SK-N-SH (cell line): ENCODE results near the gene SPATA6. TPM values are rescaled to one million over a fixed set of nuclear protein-coding genes. Genes with fewer than 3 reads are reported as not detected.
A peak's percentile ranks its signal among the peaks of the same experiment; 100 is the strongest.

ENCODE experiments used
- CTCF ChIA-PET: fragments of 300-600, 350-600 bp; formaldehyde crosslinking; extraction: SDS; loops from one replicate; lab custom pipeline; 2021; lab: Yijun Ruan, JAX
- POLR2A ChIA-PET: fragments of 350-600 bp; sonication (Branson Sonifier 250); formaldehyde crosslinking; extraction: SDS; loops from one replicate; lab custom pipeline; 2020; ENCODE audit warnings: antibody characterized with exemption, inconsistent platforms; lab: Yijun Ruan, JAX
- DNase-seq: peaks from one replicate; pipeline ENCODE4 v3.0.0; 2012
- H2AFZ ChIP-seq: fragments of 200-600 bp; sonication (generic); 2 replicates; pipeline ENCODE4 v1.8.1; 2016; ENCODE audit warnings: antibody characterized with exemption, mild to moderate bottlenecking, low read depth
- H3F3A ChIP-seq: fragments of 200-600 bp; sonication (generic); replicated peaks from 2 replicates; pipeline ENCODE3; 2016; ENCODE audit warnings: antibody characterized with exemption, mild to moderate bottlenecking; ENCODE audit not compliant: insufficient read depth
- H3K27ac ChIP-seq, 2 experiments: fragments of 200-500 bp in 1 of 2; fragments of 200-600 bp in 1 of 2; sonication (Bioruptor generic) in 1 of 2; sonication (generic), shearing (Covaris generic) in 1 of 2; 2 replicates each; pipeline versions ENCODE4 v1.5.1 to v1.6.1; 2014 to 2016; ENCODE audit warnings: low read depth in 2 of 2, inconsistent platforms in 1 of 2, low read length in 1 of 2, mild to moderate bottlenecking in 1 of 2, mixed read lengths in 1 of 2
- H3K27me3 ChIP-seq: fragments of 200-600 bp; sonication (generic), shearing (Covaris generic); 2 replicates; pipeline ENCODE4 v1.6.1; 2016; ENCODE audit warnings: mixed run types; ENCODE audit not compliant: insufficient read depth
- H3K36me3 ChIP-seq, 2 experiments: fragments of 200-500 bp in 1 of 2; fragments of 200-600 bp in 1 of 2; sonication (Bioruptor generic) in 1 of 2; sonication (generic) in 1 of 2; replicated peaks in 1 of 2; 2 replicates each; pipeline versions ENCODE3 to v1.5.1; 2014 to 2016; ENCODE audit warnings: low read length in 1 of 2, mild to moderate bottlenecking in 1 of 2; ENCODE audit not compliant: insufficient read depth in 2 of 2, control insufficient read depth in 1 of 2
- H3K4me1 ChIP-seq, 2 experiments: fragments of 200-500 bp in 1 of 2; fragments of 200-600 bp in 1 of 2; sonication (Bioruptor generic) in 1 of 2; sonication (generic), shearing (Covaris generic) in 1 of 2; 2 replicates each; pipeline versions ENCODE4 v1.5.1 to v1.6.1; 2014 to 2016; ENCODE audit warnings: low read depth in 1 of 2, low read length in 1 of 2, mixed run types in 1 of 2; ENCODE audit not compliant: insufficient read depth in 2 of 2, control insufficient read depth in 1 of 2
- H3K4me2 ChIP-seq: fragments of 200-600 bp; sonication (generic), shearing (Covaris generic); 2 replicates; pipeline ENCODE4 v1.6.1; 2017; ENCODE audit warnings: mixed run types
- H3K4me3 ChIP-seq, 2 experiments: fragments of 200-500 bp in 1 of 2; fragments of 200-600 bp in 1 of 2; sonication (Bioruptor generic) in 1 of 2; sonication (generic), shearing (Covaris generic) in 1 of 2; 2 replicates each; pipeline versions ENCODE4 v1.5.1 to v1.8.1; 2014 to 2016; ENCODE audit warnings: low read depth in 2 of 2, inconsistent platforms in 1 of 2, low read length in 1 of 2, mild to moderate bottlenecking in 1 of 2, mixed read lengths in 1 of 2, moderate library complexity in 1 of 2
- H3K79me2 ChIP-seq: fragments of 200-600 bp; sonication (generic); 2 replicates; pipeline ENCODE4 v1.8.1; 2017; ENCODE audit warnings: mild to moderate bottlenecking; ENCODE audit not compliant: insufficient read depth
- H3K9ac ChIP-seq: fragments of 200-600 bp; sonication (generic); 2 replicates; pipeline ENCODE4 v1.6.1; 2017; ENCODE audit warnings: mixed run types
- H3K9me2 ChIP-seq: fragments of 200-600 bp; sonication (generic); 2 replicates; pipeline ENCODE4 v1.6.1; 2017; ENCODE audit warnings: mixed run types
- H3K9me3 ChIP-seq: fragments of 200-600 bp; sonication (generic); 2 replicates; pipeline ENCODE4 v1.6.1; 2017; ENCODE audit warnings: mixed run types, mild to moderate bottlenecking, moderate library complexity
- H4K20me1 ChIP-seq: fragments of 200-600 bp; sonication (generic); 2 replicates; pipeline ENCODE4 v1.6.1; 2017; ENCODE audit warnings: mild to moderate bottlenecking, mixed run types; ENCODE audit not compliant: insufficient read depth
- CTCF ChIP-seq: fragments of 200-600 bp; sonication (generic); IDR thresholded peaks from 2 replicates; pipeline ENCODE4 v1.6.1; 2017; ENCODE audit warnings: antibody characterized with exemption, mild to moderate bottlenecking, moderate library complexity
- ELF1 ChIP-seq: IDR thresholded peaks from 2 replicates; pipeline ENCODE4 v1.4.0; 2012
- GABPA ChIP-seq: IDR thresholded peaks from 2 replicates; pipeline ENCODE4 v1.4.0; 2012; ENCODE audit warnings: low read depth, mild to moderate bottlenecking
- GATA2 ChIP-seq: sonication (generic); formaldehyde crosslinking; IDR thresholded peaks from 2 replicates; pipeline ENCODE4 v1.5.0; 2020; ENCODE audit warnings: mild to moderate bottlenecking, missing genetic modification reagents
- JUND ChIP-seq: IDR thresholded peaks from 2 replicates; pipeline ENCODE4 v1.4.0; 2012
- RAD21 ChIP-seq: IDR thresholded peaks from 2 replicates; pipeline ENCODE4 v1.6.1; 2012; ENCODE audit warnings: mild to moderate bottlenecking, low read length
- RFX5 ChIP-seq: IDR thresholded peaks from 2 replicates; pipeline ENCODE4 v1.6.1; 2012; ENCODE audit warnings: mild to moderate bottlenecking, improper control_type of control experiment, low read length
- RXRA ChIP-seq: IDR thresholded peaks from 2 replicates; pipeline ENCODE4 v1.4.0; 2012; ENCODE audit warnings: low read depth, mild to moderate bottlenecking, borderline replicate concordance
- SMC3 ChIP-seq: IDR thresholded peaks from 2 replicates; pipeline ENCODE4 v1.6.1; 2012; ENCODE audit warnings: low read depth, low read length, improper control_type of control experiment
- WGBS: methylation state at CpG from one replicate; pipeline ENCODE4 v1.1.6; 2017; ENCODE audit warnings: low lambda C conversion rate; 5-methylcytosine and 5-hydroxymethylcytosine counted together
- polyA plus RNA-seq, 3 experiments: library from polyadenylated mRNA; depleted of rRNA; stranded (reverse); fragments of >200 nt; gene quantifications; 2 replicates each; pipeline ENCODE4 v1.2.3, GENCODE V29; 2012
- TF ChIP-seq, protein P1 (sequence below): IDR thresholded peaks from 2 replicates; pipeline ENCODE4 v1.4.0; 2012; ENCODE audit warnings: low read depth

SPATA6 gene
- polyA plus RNA-seq, 1 of the 3 experiments (the other 2 are of a cell fraction): 2.4 TPM

- no peaks in the 10 kb centered on the region for H3K79me2 ChIP-seq
- H2AFZ ChIP-seq: no peak overlapping the region
- no peak overlapping the region for H3K9ac ChIP-seq
- no peaks in the 10 kb centered on the region for H3K36me3 ChIP-seq
- no peaks in the 10 kb centered on the region for H3K9me3 ChIP-seq
- WGBS: 36% methylated on average over 15 of the region's 15 CpGs
- H3K27ac ChIP-seq: no peak overlapping the region
- no peaks in the 10 kb centered on the region for H3K27me3 ChIP-seq
- TF ChIP-seq, protein P1, sequence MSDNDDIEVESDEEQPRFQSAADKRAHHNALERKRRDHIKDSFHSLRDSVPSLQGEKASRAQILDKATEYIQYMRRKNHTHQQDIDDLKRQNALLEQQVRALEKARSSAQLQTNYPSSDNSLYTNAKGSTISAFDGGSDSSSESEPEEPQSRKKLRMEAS: 0 out of 2 replicates have a peak, but pooled peaks have one; percentile 30
- TF ChIP-seq CTCF: peak; percentile 96
- TF ChIP-seq SMC3: peak; percentile 83
- TF ChIP-seq GATA2 (CRISPR knock-in tag): no peak
- TF ChIP-seq RAD21: peak; percentile 84
- 0 out of 2 replicates have a peak, but pooled peaks have one; percentile 31 for TF ChIP-seq RFX5
- no peak for TF ChIP-seq GABPA
- TF ChIP-seq JUND: no peak
- no peak for TF ChIP-seq RXRA
- TF ChIP-seq, all 33 proteins: peak for 5
- CTCF ChIA-PET: interaction anchor here (0.6 to 5.0 kb wide), 68 partner anchors 7 to 1850 kb away, joined by 3 to 85 read pairs (median 4); partner anchors contain the start of gene SPATA6
- peaks cover 0 to 13% of the 10 kb centered on the region in 2 experiments; a peak in 1 of 4 replicates for H3K4me1 ChIP-seq
- H4K20me1 ChIP-seq: no peaks in the 10 kb centered on the region
- H3F3A ChIP-seq: no peaks in the 10 kb centered on the region
- peak; percentile 78 for DNase-seq
- no peak overlapping the region for H3K4me2 ChIP-seq
- H3K9me2 ChIP-seq: no peaks in the 10 kb centered on the region
- POLR2A ChIA-PET: interaction anchor here (0.7 kb wide), 1 partner anchor 26 kb away, joined by 3 read pairs; the partner anchor contains the start of gene SPATA6
- H3K4me3 ChIP-seq: peak overlapping the region in 1 of 2 experiments; percentile 28; a peak in 1 of 4 replicates
Measured at GRCh38 chr1:48498096-48498791, 26.2 kb upstream of the SPATA6 start.

DNA sequence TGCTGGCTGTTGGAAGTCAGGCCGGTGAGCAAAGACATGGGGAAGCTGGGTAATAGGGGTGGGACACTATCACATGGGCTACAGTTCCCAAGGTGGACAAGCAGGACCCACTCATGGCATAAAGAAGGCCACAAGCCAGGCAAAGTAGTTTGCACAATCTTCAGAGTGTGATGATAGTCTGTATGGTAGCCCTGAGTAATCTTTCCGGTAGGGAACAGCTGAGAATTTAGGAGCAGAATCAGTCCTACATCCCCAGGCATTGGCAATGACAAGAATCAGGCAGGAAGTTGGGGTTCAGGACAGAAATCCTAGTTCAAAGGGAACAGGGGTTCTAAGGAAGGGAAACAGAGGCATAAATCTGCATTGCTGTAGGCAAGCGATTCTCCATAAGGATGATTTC, 23.9 kb upstream of the SPATA6 start:
- H3K9ac ChIP-seq: no peak overlapping the region
- no peak for DNase-seq
- H3K9me3 ChIP-seq: no peaks in the 10 kb centered on the region
- ChIA-PET POLR2A (no interaction called here), CTCF (interaction anchor here (0.7 to 5.0 kb wide), 5 partner anchors 14 to 386 kb away, joined by 3 to 85 read pairs (median 4); no protein-coding TSS in a partner anchor)
- H3F3A ChIP-seq: no peaks in the 10 kb centered on the region
- H3K4me1 ChIP-seq: peaks cover 0 to 13% of the 10 kb centered on the region in 2 experiments; a peak in 1 of 4 replicates
- H3K27ac ChIP-seq: no peak overlapping the region
- H2AFZ ChIP-seq: no peak overlapping the region
- H3K79me2 ChIP-seq: no peaks in the 10 kb centered on the region
- no peaks in the 10 kb centered on the region for H3K27me3 ChIP-seq
- 82% methylated on average over 3 of the region's 3 CpGs for WGBS
- TF ChIP-seq ELF1: no peak
- no peak overlapping the region for H3K4me2 ChIP-seq
- H3K4me3 ChIP-seq: no peak overlapping the region
- no peaks in the 10 kb centered on the region for H3K9me2 ChIP-seq
- H3K36me3 ChIP-seq: no peaks in the 10 kb centered on the region
- H4K20me1 ChIP-seq: no peaks in the 10 kb centered on the region
